Thoracic aorta (tissue), 2 donors: ENCODE data around the gene CLCN1. TPM values are rescaled to one million over a fixed set of nuclear protein-coding genes. Genes with fewer than 3 reads are reported as not detected.
A peak's percentile ranks its signal among the peaks of the same experiment; 100 is the strongest.

Experiments used
- ATAC-seq: fragments of 150-250 bp; one replicate; pipeline ENCODE4 v1.8.0; 2017; ENCODE audit warnings: low read depth; ENCODE audit not compliant: insufficient number of reproducible peaks, low FRiP score
- DNase-seq: peaks from one replicate; pipeline ENCODE4 v3.0.0-alpha.2; 2020; ENCODE audit warnings: low spot score
- H3K27ac ChIP-seq, 2 donors: fragments of 200-600 bp; sonication (generic); 1 replicate in 1 of 2; 2 replicates in 1 of 2; pipeline ENCODE4 v1.5.1; 2016; ENCODE audit warnings: mild to moderate bottlenecking in 2 of 2, moderate library complexity in 2 of 2
- H3K27me3 ChIP-seq: fragments of 200-600 bp; sonication (generic); replicated peaks from 2 replicates; pipeline ENCODE4 v1.6.0; 2016; ENCODE audit warnings: mild to moderate bottlenecking; ENCODE audit not compliant: insufficient read depth
- H3K36me3 ChIP-seq: fragments of 200-600 bp; sonication (generic); one replicate; pipeline ENCODE4 v1.5.1; 2016
- H3K4me1 ChIP-seq, 2 donors: fragments of 200-600 bp; sonication (generic); 1 replicate in 1 of 2; 2 replicates in 1 of 2; pipeline versions ENCODE4 v1.5.1 to v1.6.0; 2016; ENCODE audit warnings: low read depth in 2 of 2, mild to moderate bottlenecking in 1 of 2; ENCODE audit not compliant: control insufficient read depth in 1 of 2
- H3K4me3 ChIP-seq: fragments of 200-600 bp; sonication (generic); 2 replicates; pipeline ENCODE4 v1.5.1; 2016; ENCODE audit warnings: mild to moderate bottlenecking
- H3K9me3 ChIP-seq: fragments of 200-600 bp; sonication (generic); 2 replicates; pipeline ENCODE4 v1.5.1; 2016
- CTCF ChIP-seq: fragments of 200-600 bp; sonication (generic); IDR thresholded peaks from one replicate; pipeline ENCODE4 v1.5.1; 2019; ENCODE audit warnings: antibody characterized with exemption
- total RNA-seq, 2 donors: library from RNA; depleted of rRNA; stranded (reverse); fragments of >200 nt; gene quantifications; one replicate each; pipeline versions ENCODE4 v1.1.0 to v1.2.3, GENCODE V29; 2016

CLCN1 gene
- total RNA-seq, 2 donors from 2014 or later = 0.68 TPM; not detected in 1

GRCh38 chr7:143376396-143376795 lies 60.5 kb downstream of the CLCN1 start:
- H3K27ac ChIP-seq = peak overlapping the region; percentile 25 to 49

DNA sequence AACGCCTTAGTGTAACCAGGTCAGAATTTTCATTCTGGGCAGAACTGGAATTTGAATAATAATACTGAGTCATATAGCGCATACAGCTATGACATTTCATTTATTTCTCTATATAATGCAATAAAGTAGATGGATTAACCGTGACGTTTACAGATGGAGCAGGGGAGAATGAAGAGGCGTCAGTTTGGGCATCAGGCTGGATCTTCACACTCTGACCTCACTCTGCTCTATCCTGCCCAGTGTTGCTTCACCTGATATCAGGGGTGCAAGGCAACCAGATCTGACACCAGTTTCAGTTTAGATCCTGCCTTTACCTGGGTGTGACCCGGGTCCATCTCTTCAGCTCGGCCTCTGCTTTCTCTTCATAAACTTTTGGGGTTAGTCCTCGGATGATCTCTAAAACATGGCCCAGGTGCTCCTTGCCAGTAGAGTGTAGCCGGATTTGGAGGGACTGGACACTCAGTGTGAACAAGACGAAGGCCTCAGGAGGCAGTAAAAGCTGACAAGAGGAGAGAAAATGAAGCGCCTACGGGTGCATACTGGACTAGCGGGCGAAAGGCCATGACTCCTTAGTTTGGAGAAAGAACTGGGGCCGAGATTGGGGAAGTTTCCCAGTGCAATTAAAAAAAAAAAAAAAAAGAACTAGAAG lies 63.8 kb downstream of the CLCN1 start:
- no peak for DNase-seq
- Histone ChIP-seq H3K27me3 (no peaks in the 10 kb centered on the region), H3K27ac (peak overlapping the region; percentile 100), H3K4me3 (peak overlapping the region; percentile 100), H3K9me3 (no peaks in the 10 kb centered on the region), H3K4me1 (peaks cover 27 to 63% of the 10 kb centered on the region in 2 donors), H3K36me3 (peaks cover 4% of the 10 kb centered on the region)
- no peak for TF ChIP-seq CTCF
- peak; percentile 4 for ATAC-seq

More at GRCh38 chr7:143376396-143376795, 60.5 kb downstream of the CLCN1 start:
- Histone ChIP-seq H3K4me1 (peaks cover 11 to 40% of the 10 kb centered on the region in 2 donors), H3K36me3 (no peaks in the 10 kb centered on the region), H3K27me3 (no peaks in the 10 kb centered on the region), H3K9me3 (no peaks in the 10 kb centered on the region), H3K4me3 (no peak overlapping the region)
- DNase-seq (no peak), ATAC-seq (no peak)
- no peak for TF ChIP-seq CTCF

DNA sequence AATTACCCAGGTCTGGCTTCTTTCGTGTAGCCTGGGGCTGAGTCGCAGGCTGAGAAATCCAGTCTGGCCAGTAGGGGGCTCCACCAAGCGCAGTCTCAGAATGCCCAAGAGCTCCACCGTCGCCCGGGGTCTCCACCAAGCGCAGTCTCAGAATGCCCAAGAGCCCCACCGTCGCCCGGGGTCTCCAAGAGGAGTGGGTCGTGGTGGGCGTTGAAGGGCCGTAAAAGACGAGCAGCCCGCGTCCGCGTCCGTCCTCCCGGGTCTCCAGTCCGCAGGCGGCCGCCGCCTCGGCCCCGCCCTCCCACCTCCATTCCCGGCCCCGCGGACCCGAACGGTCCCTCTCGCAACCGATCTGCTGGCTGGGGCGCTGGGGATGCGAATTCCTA lies 64.3 kb downstream of the CLCN1 start:
- Histone ChIP-seq H3K4me1 (peaks cover 31 to 68% of the 10 kb centered on the region in 2 donors), H3K9me3 (no peaks in the 10 kb centered on the region), H3K27ac (peak overlapping the region; percentile 100), H3K27me3 (no peaks in the 10 kb centered on the region), H3K4me3 (peak overlapping the region; percentile 100), H3K36me3 (peaks cover 4% of the 10 kb centered on the region)
- TF ChIP-seq CTCF = peak; percentile 92
- DNase-seq (peak; percentile 66), ATAC-seq (peak; percentile 47)

- peaks cover 36 to 74% of the 10 kb centered on the region in 2 donors for H3K4me1 ChIP-seq
- ATAC-seq (peak; percentile 56), DNase-seq (peak; percentile 93)
- no peaks in the 10 kb centered on the region for H3K9me3 ChIP-seq
- peaks cover 4% of the 10 kb centered on the region for H3K36me3 ChIP-seq
- H3K4me3 ChIP-seq = peak within 1 kb of the TSS; percentile 100
- H3K27ac ChIP-seq = peak within 1 kb of the TSS; percentile 100
- no peak for TF ChIP-seq CTCF
- no peaks in the 10 kb centered on the region for H3K27me3 ChIP-seq
Observed at GRCh38 chr7:143380646-143381426, 64.9 kb downstream of the CLCN1 start, which contains the start of gene ZYX. ZYX (plus strand) TSS chr7:143381345; CDS start chr7:143381572, 227 bp downstream.

DNA sequence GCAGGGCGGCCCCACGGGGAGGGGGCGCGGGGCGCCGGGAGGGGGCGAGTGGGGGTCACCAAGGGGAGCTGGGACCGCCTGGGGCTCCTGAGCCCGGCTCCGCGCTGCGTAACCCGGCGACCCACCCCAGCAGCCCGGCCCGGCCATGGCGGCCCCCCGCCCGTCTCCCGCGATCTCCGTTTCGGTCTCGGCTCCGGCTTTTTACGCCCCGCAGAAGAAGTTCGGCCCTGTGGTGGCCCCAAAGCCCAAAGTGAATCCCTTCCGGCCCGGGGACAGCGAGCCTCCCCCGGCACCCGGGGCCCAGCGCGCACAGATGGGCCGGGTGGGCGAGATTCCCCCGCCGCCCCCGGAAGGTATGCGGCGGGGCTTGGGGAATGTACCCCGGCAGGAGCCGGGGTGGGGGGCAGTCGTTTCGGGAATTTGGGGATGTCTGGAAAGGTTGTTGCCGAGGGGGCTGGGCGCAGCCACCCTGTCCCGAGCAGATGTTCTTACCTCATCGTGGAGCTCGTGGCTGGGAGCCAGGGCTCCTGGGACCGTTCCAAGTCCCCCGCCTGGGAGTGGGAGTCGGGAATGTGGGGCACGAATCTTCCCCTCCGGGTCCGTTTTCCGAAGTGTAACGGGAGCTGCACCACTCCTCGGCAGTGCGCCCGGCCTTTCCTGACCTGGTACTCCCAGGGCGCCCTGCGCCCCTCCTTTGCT lies 65.7 kb downstream of the CLCN1 start:
- H3K27ac ChIP-seq = peak overlapping the region; percentile 100
- DNase-seq = no peak
- H3K4me3 ChIP-seq = peak overlapping the region; percentile 100
- peaks cover 39 to 74% of the 10 kb centered on the region in 2 donors for H3K4me1 ChIP-seq
- no peak for TF ChIP-seq CTCF
- H3K36me3 ChIP-seq = peaks cover 4% of the 10 kb centered on the region
- no peaks in the 10 kb centered on the region for H3K9me3 ChIP-seq
- ATAC-seq = peak; percentile 0
- H3K27me3 ChIP-seq = no peaks in the 10 kb centered on the region
